Kidney epithelial cell (primary cell): ENCODE data around the gene MAPKAP1. TPM values are rescaled to one million over a fixed set of nuclear protein-coding genes. Genes with fewer than 3 reads are reported as not detected.
A peak's percentile ranks its signal among the peaks of the same experiment; 100 is the strongest.

Experiments
- DNase-seq: peaks from one replicate; pipeline ENCODE4 v3.0.0-alpha.2; 2010; ENCODE audit warnings: low read depth
- H3K27me3 ChIP-seq: 2 replicates; pipeline ENCODE4 v1.6.0; 2011; ENCODE audit warnings: low read length; ENCODE audit not compliant: control insufficient read depth, insufficient read depth
- H3K36me3 ChIP-seq: 2 replicates; pipeline ENCODE4 v1.5.1; 2011; ENCODE audit warnings: low read length; ENCODE audit not compliant: control insufficient read depth, insufficient read depth
- H3K4me3 ChIP-seq: 2 replicates; pipeline ENCODE4 v1.5.1; 2011; ENCODE audit warnings: low read depth, mild to moderate bottlenecking, control low read depth, low read length
- total RNA-seq: library from RNA; depleted of rRNA; stranded (reverse); fragments of >200 nt; gene quantifications from 2 replicates; pipeline ENCODE4 v1.2.3, GENCODE V29; 2015
- TF ChIP-seq, protein P1 (sequence below): IDR thresholded peaks from 2 replicates; pipeline ENCODE4 v1.5.1; 2011; ENCODE audit warnings: mild to moderate bottlenecking, moderate library complexity, low read length, control low read depth, inconsistent platforms; ENCODE audit not compliant: insufficient read depth, poor library complexity, severe bottlenecking

MAPKAP1 gene
- total RNA-seq, 1 donor from 2014 or later, result 101 TPM

DNA sequence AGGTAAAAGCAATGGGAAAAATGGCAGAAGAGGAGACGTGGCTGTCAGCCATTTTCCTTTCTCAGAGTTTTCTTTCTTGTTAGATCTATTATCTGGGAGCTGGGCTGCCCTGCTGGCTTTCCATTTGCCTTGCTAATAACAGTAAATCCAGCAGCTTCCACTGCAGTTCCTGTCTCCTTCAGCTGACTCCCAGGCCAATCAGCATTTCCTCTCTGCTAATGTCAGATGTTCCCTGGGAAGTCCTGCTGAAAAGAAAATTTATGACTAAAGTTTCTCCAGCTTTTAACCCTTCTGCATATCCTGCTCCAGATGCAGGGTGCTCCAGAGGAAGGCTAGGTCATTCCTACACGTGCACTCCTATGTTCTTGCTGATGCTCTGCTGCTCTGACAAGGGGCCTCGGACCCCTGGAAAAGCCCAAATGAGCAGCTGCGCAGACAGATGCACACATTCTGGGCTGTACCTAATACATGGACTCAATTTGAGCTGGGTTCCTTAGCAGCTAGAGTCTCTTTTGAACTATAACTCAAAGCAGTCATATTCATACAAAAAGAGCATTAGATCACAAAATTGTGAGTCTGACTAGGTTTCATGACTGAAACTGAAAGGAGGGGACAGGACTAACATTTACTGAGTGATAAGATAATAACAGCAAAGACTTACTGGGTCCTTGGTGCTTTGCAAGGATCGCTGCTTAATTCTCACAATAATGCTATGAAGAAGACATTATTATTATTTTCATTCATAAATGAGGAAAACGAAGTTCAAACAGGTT is 182.2 kb downstream of the MAPKAP1 start:
- Histone ChIP-seq H3K4me3 (no peak overlapping the region), H3K36me3 (no peaks in the 10 kb centered on the region)

DNA sequence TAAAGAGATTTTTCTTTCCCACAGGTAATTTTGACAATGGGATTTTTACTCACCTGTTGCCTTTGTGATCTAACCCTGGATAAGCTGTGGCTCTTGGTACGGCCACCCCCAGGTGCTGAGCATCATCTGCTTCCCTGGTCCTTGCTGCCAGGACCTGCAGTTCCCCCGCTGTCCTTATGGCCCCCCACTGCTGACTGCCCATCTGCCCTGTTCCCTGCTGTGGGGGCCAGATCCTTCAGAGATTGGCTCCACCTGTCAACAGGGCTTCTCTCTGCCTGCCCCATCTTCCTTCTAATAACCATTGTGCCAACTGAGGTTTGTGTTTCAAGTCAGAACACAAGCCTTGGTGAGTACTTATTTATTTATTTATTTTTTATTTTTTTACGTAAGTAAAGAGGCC is 183.3 kb downstream of the MAPKAP1 start:
- Histone ChIP-seq H3K36me3 (no peaks in the 10 kb centered on the region), H3K4me3 (no peak overlapping the region)
- TF ChIP-seq, protein P1, sequence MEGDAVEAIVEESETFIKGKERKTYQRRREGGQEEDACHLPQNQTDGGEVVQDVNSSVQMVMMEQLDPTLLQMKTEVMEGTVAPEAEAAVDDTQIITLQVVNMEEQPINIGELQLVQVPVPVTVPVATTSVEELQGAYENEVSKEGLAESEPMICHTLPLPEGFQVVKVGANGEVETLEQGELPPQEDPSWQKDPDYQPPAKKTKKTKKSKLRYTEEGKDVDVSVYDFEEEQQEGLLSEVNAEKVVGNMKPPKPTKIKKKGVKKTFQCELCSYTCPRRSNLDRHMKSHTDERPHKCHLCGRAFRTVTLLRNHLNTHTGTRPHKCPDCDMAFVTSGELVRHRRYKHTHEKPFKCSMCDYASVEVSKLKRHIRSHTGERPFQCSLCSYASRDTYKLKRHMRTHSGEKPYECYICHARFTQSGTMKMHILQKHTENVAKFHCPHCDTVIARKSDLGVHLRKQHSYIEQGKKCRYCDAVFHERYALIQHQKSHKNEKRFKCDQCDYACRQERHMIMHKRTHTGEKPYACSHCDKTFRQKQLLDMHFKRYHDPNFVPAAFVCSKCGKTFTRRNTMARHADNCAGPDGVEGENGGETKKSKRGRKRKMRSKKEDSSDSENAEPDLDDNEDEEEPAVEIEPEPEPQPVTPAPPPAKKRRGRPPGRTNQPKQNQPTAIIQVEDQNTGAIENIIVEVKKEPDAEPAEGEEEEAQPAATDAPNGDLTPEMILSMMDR, result no peak

More for the DNA sequence above, 182.2 kb downstream of the MAPKAP1 start:
- TF ChIP-seq, protein P1, result no peak
- DNase-seq, result no peak
- no peaks in the 10 kb centered on the region for H3K27me3 ChIP-seq

DNA sequence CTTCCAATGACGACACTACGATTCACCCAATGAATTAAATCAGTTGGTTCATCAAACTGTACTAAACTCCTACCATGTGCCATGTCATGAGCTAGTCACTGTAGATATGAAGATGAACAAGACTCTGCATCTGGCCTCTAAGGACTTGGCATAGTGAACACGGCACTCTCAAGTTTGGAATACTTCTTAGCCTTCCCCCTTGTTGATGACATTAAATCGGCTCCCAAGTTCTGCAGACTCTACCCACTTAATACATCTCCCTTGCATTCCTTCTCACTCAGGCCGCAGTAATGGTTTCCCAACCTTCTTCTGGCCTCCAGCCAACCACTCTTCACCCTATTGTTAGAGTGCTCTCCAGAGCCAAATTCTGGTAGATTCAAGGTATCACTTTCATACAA is 184.7 kb downstream of the MAPKAP1 start:
- Histone ChIP-seq H3K4me3 (no peak overlapping the region), H3K36me3 (no peaks in the 10 kb centered on the region), H3K27me3 (no peaks in the 10 kb centered on the region)
- no peak for DNase-seq
- TF ChIP-seq, protein P1, result no peak

More for the DNA sequence above, 183.3 kb downstream of the MAPKAP1 start:
- DNase-seq, result no peak
- H3K27me3 ChIP-seq, result no peaks in the 10 kb centered on the region

DNA sequence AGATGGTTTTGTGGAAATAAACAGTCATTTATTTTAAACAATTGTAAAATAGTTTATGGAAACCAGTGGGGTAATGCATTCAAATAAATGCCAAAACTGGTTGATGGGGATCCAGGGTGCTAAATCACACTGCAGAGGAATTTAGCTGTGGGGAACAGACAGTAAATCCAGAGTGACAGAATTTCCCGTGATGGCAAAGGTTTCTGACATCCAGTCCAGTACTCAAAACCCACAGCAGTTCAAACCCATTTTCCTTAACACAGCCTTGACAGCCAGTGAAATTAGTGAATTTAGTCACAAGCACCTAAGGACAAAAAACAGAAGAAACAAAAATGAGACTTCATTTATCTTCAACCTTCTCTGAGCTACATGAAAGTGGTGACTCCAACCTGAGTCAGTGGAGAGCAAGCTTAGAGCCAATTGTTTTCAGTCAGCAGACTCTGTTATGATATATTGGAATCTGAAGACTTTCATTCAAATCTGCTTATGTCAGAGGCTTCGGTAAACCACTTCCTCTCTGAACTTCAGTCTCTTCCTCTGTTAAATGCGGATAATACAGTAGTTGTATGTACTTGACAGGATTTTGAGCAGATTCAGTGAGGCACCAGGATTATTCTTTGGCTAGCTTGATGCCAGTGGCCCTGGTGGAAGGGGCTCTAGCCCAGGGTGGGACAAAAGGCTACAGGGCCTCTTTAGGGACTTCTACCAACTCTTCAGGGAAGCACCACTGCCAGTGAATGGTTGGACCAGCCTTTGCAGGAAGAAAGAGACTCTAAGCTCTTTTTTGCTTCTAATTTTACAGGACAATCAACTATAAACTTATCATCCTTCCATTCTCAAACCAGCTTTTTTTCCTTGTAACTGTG is 185.3 kb downstream of the MAPKAP1 start:
- peak; percentile 84 for DNase-seq
- TF ChIP-seq, protein P1, result no peak
- H3K4me3 ChIP-seq, result no peak overlapping the region

DNA sequence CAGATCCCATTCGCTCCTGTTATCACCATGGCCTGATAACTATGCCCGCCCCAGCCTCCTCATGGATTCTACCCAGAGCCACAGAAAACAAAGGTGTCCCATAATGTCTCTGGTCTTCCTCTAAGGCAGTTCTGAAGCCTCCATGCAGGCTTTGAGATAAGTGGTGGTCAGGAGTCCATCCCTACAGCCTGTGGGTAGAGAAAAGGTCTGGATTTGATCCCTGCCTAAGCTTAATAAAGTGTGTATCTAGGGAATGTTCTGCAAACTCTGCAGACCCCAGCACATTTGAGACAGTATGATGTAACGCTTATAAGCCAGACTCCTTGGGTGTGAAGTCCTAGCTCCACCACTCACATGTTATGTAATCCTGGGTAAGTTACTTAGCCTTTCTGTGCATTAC is 187.3 kb downstream of the MAPKAP1 start:
- no peak overlapping the region for H3K4me3 ChIP-seq
- no peaks in the 10 kb centered on the region for H3K27me3 ChIP-seq
- no peak for DNase-seq
- no peaks in the 10 kb centered on the region for H3K36me3 ChIP-seq
- TF ChIP-seq, protein P1, result no peak

More for the DNA sequence above, 185.3 kb downstream of the MAPKAP1 start:
- no peaks in the 10 kb centered on the region for H3K36me3 ChIP-seq
- H3K27me3 ChIP-seq, result no peaks in the 10 kb centered on the region
